ENCODE measurements around the gene MMP23B. TPM values are rescaled to one million over a fixed set of nuclear protein-coding genes. Genes with fewer than 3 reads are reported as not detected.
"Not testable (repeated sequence)": the region's sequence is repeated elsewhere in the genome, so short reads cannot be mapped to it uniquely, and the experiment has no call there.

MMP23B gene
- total RNA-seq, 2 experiments from 2014 or later: 1.8 to 2.3 TPM

DNA sequence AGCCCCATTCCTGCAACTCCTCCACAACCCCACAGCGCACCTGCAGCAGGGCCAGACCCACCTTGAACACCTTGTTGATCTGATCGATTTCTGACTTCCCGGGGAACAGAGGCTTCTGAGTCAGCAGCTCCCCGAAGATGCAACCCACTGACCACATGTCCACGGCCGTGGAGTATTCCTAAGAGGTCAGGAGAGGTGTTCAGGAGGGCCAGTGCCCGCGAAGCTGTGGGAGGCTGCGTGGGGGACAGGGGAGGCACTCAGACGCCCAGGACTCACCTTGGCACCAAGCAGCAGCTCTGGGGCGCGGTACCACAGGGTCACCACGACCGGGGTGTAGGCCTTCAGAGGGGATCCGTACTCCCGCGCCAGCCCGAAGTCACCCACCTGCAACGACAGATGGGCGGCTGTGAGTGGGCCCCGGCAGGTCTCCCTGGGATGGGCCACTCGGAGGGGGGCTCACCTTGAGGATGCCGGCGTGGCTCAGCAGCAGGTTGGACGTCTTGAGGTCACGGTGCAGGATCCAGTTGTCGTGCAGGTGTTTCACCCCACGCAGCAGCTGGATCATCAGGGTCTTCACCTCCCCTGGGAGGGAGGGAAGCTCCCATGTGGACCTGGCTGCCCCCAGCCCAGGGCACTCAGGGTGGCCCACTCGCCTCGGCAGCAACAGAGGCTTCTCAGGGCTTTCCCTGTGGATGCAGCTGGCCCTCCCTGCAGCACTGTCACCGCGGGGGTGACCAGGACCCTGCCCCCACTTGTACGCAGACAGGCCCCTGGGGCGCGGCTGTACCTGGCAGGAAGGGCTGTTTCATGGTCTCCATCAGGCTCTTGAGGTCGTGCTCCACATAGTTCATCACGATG, 4.9 kb downstream of the MMP23B start:
- H3K4me1 Mint-ChIP-seq; CTCF ChIA-PET; POLR2A ChIA-PET; H3K27me3 Mint-ChIP-seq; H3K36me3 Mint-ChIP-seq (ENCODE audit: low read depth); H3K27ac Mint-ChIP-seq; H3K9me3 Mint-ChIP-seq; DNase-seq; H3K4me3 Mint-ChIP-seq: not testable (repeated sequence)

DNA sequence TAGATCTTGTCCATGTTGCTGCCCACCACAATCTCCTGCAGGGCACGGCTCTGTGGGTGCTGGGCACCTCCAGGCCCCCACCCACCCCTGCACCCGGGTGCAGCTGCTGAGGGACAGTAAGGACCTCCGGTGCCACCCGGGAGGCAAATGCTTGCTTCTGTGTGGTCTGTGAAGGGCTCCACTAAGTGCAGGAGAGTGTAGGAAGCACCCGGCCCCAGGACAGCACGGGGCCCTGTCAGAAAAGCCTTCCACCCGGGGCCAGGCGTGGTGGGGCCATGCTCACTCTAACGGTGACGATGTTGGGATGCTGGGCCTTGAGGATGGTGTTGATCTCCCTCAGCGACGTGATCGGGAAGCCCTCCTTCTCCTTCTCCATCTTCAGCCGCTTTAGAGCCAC, 5.5 kb downstream of the MMP23B start:
- DNase-seq; POLR2A ChIA-PET; H3K27me3 Mint-ChIP-seq; H3K27ac Mint-ChIP-seq; H3K4me1 Mint-ChIP-seq; H3K9me3 Mint-ChIP-seq; H3K36me3 Mint-ChIP-seq (ENCODE audit: low read depth); H3K4me3 Mint-ChIP-seq; CTCF ChIA-PET: not testable (repeated sequence)

DNA sequence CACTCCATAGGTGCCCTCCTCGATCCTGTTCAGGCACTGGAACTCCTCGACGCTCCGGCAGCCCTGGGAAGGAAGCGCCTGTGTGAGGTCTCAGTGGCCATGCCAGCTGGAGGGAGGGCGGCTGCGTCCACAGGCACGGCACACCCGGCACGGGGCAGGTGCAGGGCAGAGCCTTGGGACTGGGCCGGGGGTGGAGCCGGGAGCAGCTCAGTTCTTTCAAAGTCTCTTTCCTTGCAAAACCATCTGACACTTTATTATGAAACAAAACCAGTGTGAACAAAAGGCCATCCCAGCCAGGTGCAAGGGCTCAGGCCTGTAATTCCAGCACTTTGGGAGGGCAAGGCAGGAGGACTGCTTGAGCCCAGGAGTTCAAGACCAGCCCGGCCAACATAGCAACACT, 6.6 kb downstream of the MMP23B start:
- CTCF ChIA-PET; H3K9me3 Mint-ChIP-seq; H3K27ac Mint-ChIP-seq; H3K4me1 Mint-ChIP-seq; POLR2A ChIA-PET; H3K36me3 Mint-ChIP-seq (ENCODE audit: low read depth); DNase-seq; H3K4me3 Mint-ChIP-seq; H3K27me3 Mint-ChIP-seq: not testable (repeated sequence)

DNA sequence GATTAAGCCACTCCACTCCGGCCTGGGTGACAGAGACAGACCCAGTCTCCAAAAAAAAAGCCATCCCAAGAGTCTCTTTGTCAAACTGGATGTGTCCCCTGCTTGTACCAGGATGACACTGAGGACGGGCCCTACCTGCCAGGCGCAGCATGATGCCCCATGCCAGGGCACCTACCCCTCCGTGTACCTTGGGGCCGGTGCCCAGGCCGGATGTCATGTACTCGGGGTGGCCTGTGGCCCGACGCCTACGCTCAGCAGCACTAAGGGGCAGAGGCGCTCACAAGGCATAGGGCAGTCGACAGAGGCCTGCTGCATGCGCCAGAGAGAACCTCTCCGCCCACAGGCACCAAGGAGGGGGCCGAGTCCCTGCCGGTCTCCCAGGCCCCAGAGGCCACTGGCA, 7.4 kb downstream of the MMP23B start:
- POLR2A ChIA-PET; H3K27me3 Mint-ChIP-seq; H3K9me3 Mint-ChIP-seq; CTCF ChIA-PET; H3K27ac Mint-ChIP-seq; H3K36me3 Mint-ChIP-seq (ENCODE audit: low read depth); DNase-seq; H3K4me3 Mint-ChIP-seq; H3K4me1 Mint-ChIP-seq: not testable (repeated sequence)

DNA sequence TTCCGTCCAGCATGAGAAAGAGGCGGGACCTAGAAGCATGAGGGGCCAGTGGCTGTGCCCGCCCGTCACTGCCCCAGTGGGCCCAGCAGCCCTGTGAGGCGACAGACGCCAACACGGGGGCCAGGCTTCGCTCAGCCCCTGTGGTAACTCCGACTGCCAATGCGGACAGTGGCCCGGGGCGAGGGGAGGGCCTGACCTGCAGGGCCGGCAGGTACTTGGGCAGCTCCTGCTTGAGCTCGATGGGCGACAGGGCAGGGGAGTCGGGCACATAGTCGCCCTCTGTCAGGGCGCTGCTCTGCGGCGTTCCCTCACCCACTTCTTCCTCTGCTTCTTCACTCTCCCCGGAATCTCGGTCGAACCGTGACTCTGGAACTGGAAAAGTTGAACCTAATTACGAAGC, 8.1 kb downstream of the MMP23B start:
- CTCF ChIA-PET; DNase-seq; H3K4me3 Mint-ChIP-seq; H3K4me1 Mint-ChIP-seq; H3K9me3 Mint-ChIP-seq; H3K27ac Mint-ChIP-seq; H3K36me3 Mint-ChIP-seq (ENCODE audit: low read depth); H3K27me3 Mint-ChIP-seq; POLR2A ChIA-PET: not testable (repeated sequence)

DNA sequence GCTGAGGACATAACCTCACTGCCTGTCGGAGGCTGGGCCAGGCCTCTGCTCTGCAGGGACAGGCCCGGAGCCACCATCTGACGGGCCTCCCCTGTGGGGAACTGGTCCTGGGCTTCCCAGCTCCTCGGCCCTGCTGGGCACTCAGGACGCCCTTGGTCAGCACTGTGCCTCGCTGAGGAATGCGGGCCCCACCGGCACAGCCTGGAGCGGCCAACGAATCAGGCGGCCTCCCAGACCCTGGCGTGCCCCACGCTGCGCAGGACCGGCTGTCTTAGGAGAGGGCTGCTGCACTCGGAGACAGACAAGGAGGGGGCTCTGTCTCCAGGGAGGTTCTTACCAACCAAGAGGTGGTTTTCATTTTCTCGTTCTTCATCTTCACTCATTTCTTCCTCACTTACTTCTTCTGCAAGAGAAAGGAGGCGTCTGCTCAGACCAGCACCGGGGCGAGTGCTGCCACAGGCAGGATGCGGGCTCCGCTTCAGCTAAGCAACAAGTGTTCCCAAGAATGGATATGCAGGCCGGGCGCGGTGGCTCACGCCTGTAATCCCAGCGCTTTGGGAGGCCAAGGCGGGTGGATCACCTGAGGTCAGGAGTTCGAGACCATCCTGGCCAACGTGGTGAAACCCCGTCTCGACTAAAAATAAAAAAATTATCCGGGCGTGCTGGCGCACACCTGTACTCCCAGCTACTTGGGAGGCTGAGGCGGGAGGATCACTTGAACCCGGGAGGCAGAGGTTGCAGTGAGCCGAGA, 8.9 kb downstream of the MMP23B start:
- DNase-seq; H3K27ac Mint-ChIP-seq; CTCF ChIA-PET; H3K27me3 Mint-ChIP-seq; H3K36me3 Mint-ChIP-seq (ENCODE audit: low read depth); H3K4me1 Mint-ChIP-seq; H3K9me3 Mint-ChIP-seq; H3K4me3 Mint-ChIP-seq; POLR2A ChIA-PET: not testable (repeated sequence)

DNA sequence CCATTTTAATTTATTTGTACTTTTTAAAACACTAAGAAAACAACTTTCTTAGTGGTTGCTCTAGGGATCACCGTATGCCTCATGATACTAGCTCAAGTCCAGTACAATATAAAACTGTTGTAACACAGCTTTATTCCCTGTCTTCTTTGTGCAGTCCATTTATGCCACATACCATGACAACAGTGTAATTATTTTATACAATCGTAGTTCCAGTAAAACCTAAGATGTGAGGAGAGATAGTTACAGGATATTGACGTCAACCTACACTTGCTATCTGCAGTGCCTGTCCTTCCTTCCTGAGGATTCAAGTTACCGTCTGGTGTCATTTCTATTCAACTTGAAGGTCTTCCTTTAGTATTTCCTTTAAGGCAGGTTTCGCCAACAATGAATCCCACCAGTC, 14.4 kb downstream of the MMP23B start:
- H3K27ac Mint-ChIP-seq, CTCF ChIA-PET, H3K9me3 Mint-ChIP-seq, H3K4me1 Mint-ChIP-seq, DNase-seq, H3K4me3 Mint-ChIP-seq, POLR2A ChIA-PET, H3K27me3 Mint-ChIP-seq: not testable (repeated sequence)
- H3K36me3 Mint-ChIP-seq (ENCODE audit: low read depth): peaks cover 33% of the 10 kb centered on the region

DNA sequence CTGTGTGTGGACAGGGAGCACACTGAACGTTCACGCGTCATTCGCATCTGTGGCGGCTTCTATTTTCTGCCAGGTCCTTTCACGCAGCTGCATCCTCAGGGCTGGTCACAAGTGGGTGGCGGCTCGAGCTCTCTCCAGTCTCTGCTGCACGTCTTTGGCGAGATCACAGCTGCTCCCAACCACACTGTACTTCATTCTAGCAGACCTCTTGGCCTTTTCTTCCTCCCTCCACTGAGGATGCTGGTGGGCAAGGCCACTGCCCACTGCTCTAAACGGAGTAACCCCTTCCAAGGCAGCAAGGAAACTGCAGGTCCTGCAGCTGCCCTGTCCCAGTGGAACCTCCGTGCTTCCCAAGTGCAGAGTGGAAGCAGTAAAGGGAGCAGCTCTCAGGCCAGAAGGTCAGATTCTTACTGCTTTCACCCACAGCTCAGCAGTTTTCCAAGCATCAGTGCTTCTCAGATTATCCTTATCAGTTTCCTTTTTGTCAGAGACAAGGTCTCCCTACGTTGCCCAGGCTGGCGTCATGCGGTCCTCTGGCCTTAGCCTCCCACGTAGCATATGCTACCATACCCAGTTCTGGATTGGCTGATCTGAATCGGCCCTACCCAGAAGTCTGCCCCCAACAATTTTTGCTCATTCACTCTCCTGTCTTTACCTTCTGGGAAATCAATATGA, 15.7 kb downstream of the MMP23B start:
- peaks cover 43% of the 10 kb centered on the region for H3K36me3 Mint-ChIP-seq (ENCODE audit: low read depth)
- H3K4me1 Mint-ChIP-seq, H3K9me3 Mint-ChIP-seq, H3K27ac Mint-ChIP-seq, H3K27me3 Mint-ChIP-seq, CTCF ChIA-PET, H3K4me3 Mint-ChIP-seq, DNase-seq, POLR2A ChIA-PET: not testable (repeated sequence)

DNA sequence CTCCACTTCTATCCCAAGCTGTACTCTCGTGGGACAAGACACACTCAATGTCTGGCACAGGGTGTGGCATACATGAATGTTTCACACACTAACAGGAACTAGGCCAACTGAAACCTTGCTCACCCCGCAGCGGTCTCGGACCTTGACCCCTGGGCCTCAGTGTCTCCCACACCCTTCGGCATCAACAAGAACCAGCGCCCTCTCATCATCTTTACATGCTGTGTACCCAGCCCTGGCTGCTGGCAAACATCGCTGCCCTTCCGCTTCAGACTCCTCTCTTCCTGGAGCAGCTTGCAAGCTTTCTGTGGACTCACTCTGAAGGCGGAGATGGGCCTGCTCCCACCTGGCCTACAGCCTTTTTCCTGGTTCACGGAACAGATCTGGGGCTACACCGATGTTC, 16.3 kb downstream of the MMP23B start:
- H3K27me3 Mint-ChIP-seq, H3K27ac Mint-ChIP-seq, CTCF ChIA-PET, POLR2A ChIA-PET, DNase-seq, H3K4me3 Mint-ChIP-seq, H3K4me1 Mint-ChIP-seq, H3K9me3 Mint-ChIP-seq: not testable (repeated sequence)
- peaks cover 43% of the 10 kb centered on the region for H3K36me3 Mint-ChIP-seq (ENCODE audit: low read depth)

DNA sequence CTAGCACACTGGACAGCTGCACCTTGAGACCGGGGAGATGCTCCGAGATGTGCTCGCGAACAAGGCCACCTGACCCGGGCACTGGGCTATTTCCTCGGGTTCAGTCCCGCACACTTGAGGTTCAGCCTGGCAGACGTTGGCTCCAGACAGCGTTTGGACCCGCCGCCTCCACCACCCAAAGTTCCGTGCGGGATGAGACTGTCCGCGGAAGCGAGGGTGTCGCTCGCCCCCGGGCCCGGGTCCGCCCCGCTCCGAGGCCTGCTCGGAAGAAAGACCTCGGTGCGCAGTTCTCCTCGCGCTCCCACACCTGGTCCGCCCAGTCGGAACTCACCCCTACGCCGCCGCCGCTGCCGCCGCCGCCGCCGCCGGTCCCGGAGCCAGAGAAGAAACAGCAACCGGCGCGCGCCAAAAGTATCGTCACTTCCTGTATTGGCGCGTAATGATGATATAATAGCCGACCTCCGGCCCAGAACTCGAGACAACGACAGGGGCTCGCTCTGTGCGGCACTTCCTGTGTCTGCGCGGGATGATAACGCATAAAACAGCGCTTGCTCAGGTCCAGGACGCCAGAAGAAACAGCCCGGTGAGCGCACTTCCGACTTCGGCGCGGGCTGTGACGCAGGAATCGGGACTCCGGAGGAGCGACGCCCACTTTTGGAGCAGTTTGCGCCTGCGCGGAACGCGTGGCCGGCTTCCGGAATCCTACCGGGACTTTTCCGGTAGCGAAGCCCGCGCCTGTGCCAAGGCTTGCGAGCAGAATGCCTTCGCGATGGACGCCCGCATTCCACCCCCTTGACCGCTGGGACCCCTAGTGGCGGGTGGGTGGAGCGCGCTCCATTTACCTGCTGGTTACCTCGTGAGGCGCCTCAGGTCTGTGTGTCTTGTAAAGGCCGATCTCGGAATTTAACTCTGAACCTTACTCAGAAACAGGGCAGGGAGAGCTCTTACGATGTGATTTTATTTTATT, 26.9 kb downstream of the MMP23B start, which contains the start of gene CDK11B:
Gene CDK11B, minus strand, starts transcription at position 422 of the 967 bp plus-strand sequence. CDS start 1,519 bp downstream, outside the sequence.
- DNase-seq: peak; percentile 95
- Mint-ChIP-seq H3K4me3 (peak within 1 kb of the TSS; percentile 97), H3K4me1 (peaks cover 20% of the 10 kb centered on the region), H3K27ac (peak within 1 kb of the TSS; percentile 100), H3K36me3 (ENCODE audit: low read depth) (peaks cover 11% of the 10 kb centered on the region)
- POLR2A ChIA-PET: interaction anchor here (0.6 kb wide), 1 partner anchor 121 kb away, joined by 3 read pairs; no protein-coding TSS in a partner anchor
- CTCF ChIA-PET, H3K9me3 Mint-ChIP-seq, H3K27me3 Mint-ChIP-seq: not testable (repeated sequence)

DNA sequence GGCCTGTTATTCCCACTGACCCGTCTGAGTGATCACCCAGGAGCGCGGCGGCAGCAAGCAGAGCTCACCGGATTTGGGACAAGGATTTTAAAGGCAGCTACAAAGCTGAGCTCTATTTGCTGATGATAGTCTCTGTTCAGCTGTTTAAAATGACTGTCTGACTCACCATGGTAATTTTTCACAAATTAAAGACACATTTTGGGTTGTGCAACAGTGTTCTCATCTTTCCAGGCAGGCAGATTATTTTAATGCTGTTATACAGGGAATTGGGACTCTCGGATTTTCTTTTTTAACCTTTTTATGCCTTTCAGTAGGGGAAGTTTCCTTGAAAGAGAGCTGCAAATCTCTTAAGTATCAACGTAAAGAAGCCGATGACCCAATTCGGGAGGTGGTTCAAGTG, 30.4 kb downstream of the MMP23B start:
- H3K9me3 Mint-ChIP-seq; CTCF ChIA-PET; H3K4me3 Mint-ChIP-seq; DNase-seq; POLR2A ChIA-PET; H3K36me3 Mint-ChIP-seq (ENCODE audit: low read depth); H3K27me3 Mint-ChIP-seq: not testable (repeated sequence)
- Mint-ChIP-seq H3K27ac (peak overlapping the region; percentile 64), H3K4me1 (peaks cover 19% of the 10 kb centered on the region)

DNA sequence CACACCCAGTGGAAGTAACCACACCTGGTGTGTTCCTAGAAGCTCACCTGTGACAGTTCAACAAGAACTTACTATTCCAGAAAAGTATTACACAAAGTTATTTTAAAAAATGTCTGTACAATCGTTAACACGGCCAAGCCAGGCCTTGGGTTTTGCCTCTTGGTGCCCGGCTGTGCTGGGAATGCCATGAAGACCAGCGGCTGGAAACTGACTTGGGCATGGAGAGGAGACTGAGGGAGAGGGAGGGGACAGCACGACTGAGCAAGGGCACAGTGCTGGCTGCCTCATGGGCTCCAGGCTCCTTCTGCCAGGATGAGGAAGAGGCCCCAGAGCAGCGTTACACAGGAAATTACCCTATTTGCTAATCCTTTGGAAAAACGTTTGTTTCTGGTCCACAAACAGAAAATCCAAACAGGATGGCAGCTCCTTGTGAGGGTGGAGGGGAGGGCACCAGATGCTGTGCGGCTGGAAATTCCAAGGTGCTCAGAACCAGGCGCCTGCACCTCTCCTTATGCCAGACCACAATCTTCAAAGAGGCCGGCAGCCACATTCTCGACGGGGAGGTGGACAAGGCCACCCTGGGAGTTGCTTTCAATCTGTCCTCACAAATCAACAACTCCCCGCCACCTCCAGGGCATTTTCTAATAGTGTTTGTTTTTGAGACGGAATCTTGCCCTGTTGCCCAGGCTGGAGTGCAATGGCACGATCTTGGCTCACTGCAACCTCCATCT, 31.0 kb downstream of the MMP23B start:
- H3K9me3 Mint-ChIP-seq; POLR2A ChIA-PET; H3K36me3 Mint-ChIP-seq (ENCODE audit: low read depth); CTCF ChIA-PET; DNase-seq; H3K27me3 Mint-ChIP-seq; H3K4me3 Mint-ChIP-seq: not testable (repeated sequence)
- peaks cover 21% of the 10 kb centered on the region for H3K4me1 Mint-ChIP-seq
- peak overlapping the region; percentile 64 for H3K27ac Mint-ChIP-seq

Measured in activated CD4-positive, alpha-beta T cell treated with anti-CD3 and anti-CD28 coated beads, Interleukin-2, amount 10 ng/mL, durations not matched to agents 7 days and 5 days (primary cell).